ENCODE results near the gene DYNC1LI1.

Gene DYNC1LI1

GRCh38 chr3:32492684-32493436 lies 77.8 kb downstream of the DYNC1LI1 start:
- DNase-seq (ENCODE audit: low spot score), result no peak

GRCh38 chr3:32488474-32489008 lies 82.1 kb downstream of the DYNC1LI1 start:
- no peak for DNase-seq (ENCODE audit: low spot score)

- no peak for DNase-seq (ENCODE audit: low spot score)
Measured at GRCh38 chr3:32487781-32488473, 82.7 kb downstream of the DYNC1LI1 start.

GRCh38 chr3:32484436-32484835 lies 86.2 kb downstream of the DYNC1LI1 start:
- no peak for DNase-seq (ENCODE audit: low spot score)

GRCh38 chr3:32483772-32484171 lies 86.9 kb downstream of the DYNC1LI1 start:
- DNase-seq (ENCODE audit: low spot score), result no peak

GRCh38 chr3:32482693-32483092 lies 88.0 kb downstream of the DYNC1LI1 start:
- no peak for DNase-seq (ENCODE audit: low spot score)

GRCh38 chr3:32481791-32482631 lies 88.6 kb downstream of the DYNC1LI1 start:
- no peak for DNase-seq (ENCODE audit: low spot score)

GRCh38 chr3:32480604-32481003 lies 90.1 kb downstream of the DYNC1LI1 start:
- DNase-seq (ENCODE audit: low spot score), result no peak

Measured in CD4-positive, alpha-beta T cell treated with Interleukin-15 for 4 hours (primary cell).